Measurements from ENCODE around the gene THSD4.

- TF ChIP-seq EZH2 (IDR thresholded peaks at IDR 0.05) (no peak), POLR2AphosphoS5 (IDR thresholded peaks at IDR 0.05; ENCODE audit: borderline replicate concordance, low read depth, low read length) (no peak)
These were observed 683.4 kb downstream of the THSD4 start for GRCh38 chr15:71798641-71799040.

All from SK-N-MC (cell line).